GM12878 (cell line): ENCODE data around the gene ATP6V1A. TPM values are rescaled to one million over a fixed set of nuclear protein-coding genes. Genes with fewer than 3 reads are reported as not detected.

Experiments used
- ATAC-seq: fragments of 200-7000 bp; cut with Tn5 transposase; 3 replicates; pipeline ENCODE4 v1.9.1; 2020; ENCODE audit warnings: mild to moderate bottlenecking, moderate library complexity
- BruUV-seq: library from RNA; stranded (reverse); fragments of 400-500 nt; replicated peaks from 2 replicates; lab custom pipeline; 2021; lab: Mats Ljungman, UMichigan
- CTCF ChIA-PET: fragments of 300-600 bp; sonication (Branson Sonifier 250); formaldehyde crosslinking; extraction: SDS; loops from one replicate; lab custom pipeline; 2021; ENCODE audit warnings: inconsistent platforms; lab: Yijun Ruan, JAX
- POLR2A ChIA-PET: fragments of 350-600 bp; formaldehyde crosslinking; extraction: SDS; loops from one replicate; lab custom pipeline; 2021; ENCODE audit warnings: inconsistent platforms; lab: Charles Lee
- RAD21 ChIA-PET: fragments of 300-600 bp; sonication (Branson Sonifier 250); formaldehyde crosslinking; loops from one replicate; lab custom pipeline; 2023; ENCODE audit warnings: antibody characterized with exemption; ENCODE audit not compliant: unreplicated experiment; lab: Charles Lee
- SMC1A ChIA-PET: fragments of 300-600 bp; sonication (Branson Sonifier 250); formaldehyde crosslinking; loops from one replicate; lab custom pipeline; 2023; ENCODE audit not compliant: unreplicated experiment, uncharacterized antibody; lab: Charles Lee
- DNase-seq: peaks from one replicate; pipeline ENCODE4 v3.0.0-alpha.2; 2011; ENCODE audit warnings: low read depth, low spot score
- FAIRE-seq: peaks from 3 replicates; lab custom pipeline; 2011; peaks lifted over from hg19 to GRCh38; lab: Jason Lieb, UNC
- H2AFZ ChIP-seq: 2 replicates; pipeline ENCODE4 v1.6.0; 2011; ENCODE audit warnings: low read depth, low read length, control low read depth; ENCODE audit not compliant: control insufficient read depth
- H3K27ac ChIP-seq: 2 replicates; pipeline ENCODE4 v1.5.1; 2011; ENCODE audit warnings: control low read depth; ENCODE audit not compliant: control insufficient read depth, insufficient read depth
- H3K27me3 ChIP-seq, 2 experiments: replicated peaks in 1 of 2; 2 replicates each; pipeline versions ENCODE4 v1.6.0 to v1.6.1; 2011; ENCODE audit warnings: low read length in 1 of 2; ENCODE audit not compliant: control insufficient read depth in 2 of 2, insufficient read depth in 2 of 2
- H3K36me3 ChIP-seq, 2 experiments: 2 replicates each; pipeline ENCODE4 v1.5.1; 2011; ENCODE audit warnings: low read length in 1 of 2; ENCODE audit not compliant: control insufficient read depth in 2 of 2, insufficient read depth in 2 of 2
- H3K4me1 ChIP-seq: 2 replicates; pipeline ENCODE4 v1.6.1; 2011; ENCODE audit warnings: mild to moderate bottlenecking, low read length, moderate library complexity, mixed read lengths; ENCODE audit not compliant: control insufficient read depth, insufficient read depth
- H3K4me2 ChIP-seq: 2 replicates; pipeline ENCODE4 v1.6.0; 2011; ENCODE audit warnings: control low read depth; ENCODE audit not compliant: control insufficient read depth, insufficient read depth
- H3K4me3 ChIP-seq: fragments of 200-600 bp; sonication (generic); 2 replicates; pipeline ENCODE4 v1.5.1; 2016
- H3K79me2 ChIP-seq: 2 replicates; pipeline ENCODE4 v1.6.0; 2011; ENCODE audit warnings: low read length; ENCODE audit not compliant: control insufficient read depth, insufficient read depth
- H3K9ac ChIP-seq: 2 replicates; pipeline ENCODE4 v1.8.0; 2011; ENCODE audit warnings: low read length, control low read depth, mixed read lengths; ENCODE audit not compliant: control insufficient read depth, insufficient read depth
- H3K9me3 ChIP-seq: replicated peaks from 3 replicates; pipeline ENCODE4 v1.5.1; 2011; ENCODE audit warnings: mild to moderate bottlenecking, low read length; ENCODE audit not compliant: control insufficient read depth, insufficient read depth
- H4K20me1 ChIP-seq: 2 replicates; pipeline ENCODE4 v1.6.0; 2011; ENCODE audit not compliant: control insufficient read depth, insufficient read depth
- BACH1 ChIP-seq: fragments of 450-650 bp; IDR thresholded peaks from 2 replicates; pipeline ENCODE4 v1.6.1; 2017; ENCODE audit warnings: mild to moderate bottlenecking, borderline replicate concordance
- CBX5 ChIP-seq: sonication (generic); IDR thresholded peaks from 2 replicates; pipeline ENCODE4 v1.6.1; 2016; ENCODE audit warnings: low read depth, moderate library complexity, mild to moderate bottlenecking, inconsistent platforms
- MYB ChIP-seq: fragments of 150-350 bp; IDR thresholded peaks from 2 replicates; pipeline ENCODE4 v1.6.1; 2014; ENCODE audit warnings: mild to moderate bottlenecking, low read depth, low read length, borderline replicate concordance
- NR2C1 ChIP-seq: fragments of 450-650 bp; IDR thresholded peaks from 2 replicates; pipeline ENCODE4 v1.6.1; 2017; ENCODE audit warnings: antibody characterized with exemption, mild to moderate bottlenecking, moderate library complexity
- POLR2A ChIP-seq: IDR thresholded peaks from 2 replicates; pipeline ENCODE4 v1.6.1; 2011; ENCODE audit warnings: low read depth, mild to moderate bottlenecking, low read length
- SP1 ChIP-seq: IDR thresholded peaks from one replicate; pipeline ENCODE4 v1.6.1; 2011; ENCODE audit warnings: low read depth, low read length
- STAT1 ChIP-seq: fragments of 450-650 bp; conservative IDR thresholded peaks from 2 replicates; pipeline ENCODE4 v1.6.1; 2014; ENCODE audit warnings: antibody characterized with exemption, mild to moderate bottlenecking
- SUZ12 ChIP-seq: fragments of 200-600 bp; sonication (generic); IDR thresholded peaks from one replicate; pipeline ENCODE4 v1.6.1; 2018; ENCODE audit warnings: antibody characterized with exemption, mild to moderate bottlenecking; ENCODE audit not compliant: unreplicated experiment
- YY1 ChIP-seq: IDR thresholded peaks from 2 replicates; pipeline ENCODE4 v1.6.1; 2011; ENCODE audit warnings: low read depth, mild to moderate bottlenecking, low read length
- ZBED1 ChIP-seq: IDR thresholded peaks from 2 replicates; pipeline ENCODE4 v1.6.1; 2016; ENCODE audit warnings: borderline replicate concordance
- ZNF384 ChIP-seq: IDR thresholded peaks from 2 replicates; pipeline ENCODE4 v1.6.1; 2012; ENCODE audit warnings: low read depth, mild to moderate bottlenecking, low read length, improper control_type of control experiment, borderline replicate concordance
- WGBS: methylation state at CpG from one replicate; pipeline ENCODE4 v1.1.6; 2016; ENCODE audit warnings: low lambda C conversion rate; ENCODE audit not compliant: insufficient replicate concordance, insufficient coverage; ENCODE audit errors: missing lambda C conversion rate; 5-methylcytosine and 5-hydroxymethylcytosine counted together
- in situ Hi-C: fragments of 300-500 bp; cut with MboI; formaldehyde crosslinking; loops from 9 replicates; pipeline ENCODE4 v1.14.3; 2018; ENCODE audit warnings: mixed read lengths
- intact Hi-C: fragments of 100-400 bp; cut with micrococcal nuclease; formaldehyde crosslinking; loops from one replicate; pipeline ENCODE4 v1.14.2; 2022; ENCODE audit not compliant: unreplicated experiment
- polyA plus RNA-seq, 11 experiments: library from polyadenylated mRNA; depleted of rRNA in 4 of 11; unstranded in 6 of 11; stranded (reverse) in 5 of 11; fragments of >200 nt; fragmentation: Nextera tagmentation in 4 of 11; fragmentation: Illumina TruSeq in 1 of 11; extraction: Ambion mirVana in 4 of 11; extraction: Trizol in 1 of 11; gene quantifications; 1 replicate in 1 of 11; 2 replicates in 10 of 11; pipeline versions ENCODE4 v1.2.1 to v1.2.3, GENCODE V29; 2011 to 2016; ENCODE audit warnings: inconsistent platforms in 2 of 11, missing spikeins in 2 of 11, low read depth in 1 of 11
- total RNA-seq, 4 experiments: library from RNA; depleted of rRNA in 3 of 4; stranded (reverse); fragments of >200 nt in 3 of 4; fragmentation: Illumina TruSeq in 1 of 4; extraction: Trizol in 1 of 4; gene quantifications; 2 replicates each; pipeline versions ENCODE4 v1.2.1 to v1.2.3, GENCODE V29; 2013 to 2021
- TF ChIP-seq, protein P1 (sequence below): fragments of 450-650 bp; IDR thresholded peaks from 2 replicates; pipeline ENCODE4 v1.6.1; 2016; ENCODE audit warnings: mild to moderate bottlenecking

The ATP6V1A gene
- total and polyA plus RNA-seq, 10 of the 15 experiments (the other 5 are each of a cell fraction or from before 2014, with no cell fraction given), result 22.4 to 65.8 (median 47.7) TPM

DNA sequence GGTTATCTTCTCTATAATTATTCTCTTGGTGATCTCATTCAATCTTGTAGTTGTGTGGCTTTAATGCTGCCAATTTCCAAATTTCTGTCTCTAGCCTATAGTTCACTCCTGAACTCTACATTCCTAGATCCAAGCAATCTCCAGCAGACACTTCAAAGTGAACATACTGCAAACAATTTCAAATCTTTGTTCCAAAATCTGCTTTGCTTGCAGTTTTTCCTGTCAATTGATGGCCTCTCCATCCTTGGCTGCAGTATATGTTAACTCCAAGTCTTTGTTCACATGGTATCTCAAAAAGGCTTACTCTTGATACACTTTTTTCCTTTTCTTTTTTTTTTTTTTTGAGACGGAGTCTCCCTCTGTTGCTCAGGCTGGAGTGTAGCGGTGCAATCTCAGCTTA lies 18.2 kb upstream of the ATP6V1A start:
- RAD21 ChIA-PET, result no interaction called here
- no peak overlapping the region for H3K27ac ChIP-seq
- H3K4me3 ChIP-seq, result no peak overlapping the region
- no peak overlapping the region for H3K4me2 ChIP-seq
- SMC1A ChIA-PET, result interaction anchor here (0.9 to 2.9 kb wide), 3 partner anchors 10 to 60 kb away, joined by 3 to 9 read pairs (median 4); no protein-coding TSS in a partner anchor
- CTCF ChIA-PET, result interaction anchor here (0.6 to 2.4 kb wide), 4 partner anchors 8 to 110 kb away, joined by 4 to 14 read pairs (median 5); partner anchors contain the start of genes GRAMD1C and NAA50
- no peak for FAIRE-seq
- H3K27me3 ChIP-seq, result no peaks in the 10 kb centered on the region
- H3K9me3 ChIP-seq, result no peaks in the 10 kb centered on the region
- 100% methylated on average over 2 of the region's 2 CpGs for WGBS
- H3K79me2 ChIP-seq, result peaks cover 54% of the 10 kb centered on the region
- no TSS peak for BruUV-seq
- ATAC-seq, result no peak
- no peaks in the 10 kb centered on the region for H4K20me1 ChIP-seq
- intact Hi-C loops (no loop called here), in situ Hi-C loops (no loop called here)
- POLR2A ChIA-PET, result no interaction called here
- H3K36me3 ChIP-seq, result peaks cover 0 to 24% of the 10 kb centered on the region in 2 experiments; a peak in 3 of 4 replicates
- TF ChIP-seq STAT1 (no peak), ZNF384 (no peak), ZBED1 (no peak), BACH1 (no peak), POLR2A (no peak), CBX5 (no peak), YY1 (no peak), SP1 (no peak), NR2C1 (no peak), MYB (no peak), SUZ12 (no peak)
- TF ChIP-seq, protein P1, sequence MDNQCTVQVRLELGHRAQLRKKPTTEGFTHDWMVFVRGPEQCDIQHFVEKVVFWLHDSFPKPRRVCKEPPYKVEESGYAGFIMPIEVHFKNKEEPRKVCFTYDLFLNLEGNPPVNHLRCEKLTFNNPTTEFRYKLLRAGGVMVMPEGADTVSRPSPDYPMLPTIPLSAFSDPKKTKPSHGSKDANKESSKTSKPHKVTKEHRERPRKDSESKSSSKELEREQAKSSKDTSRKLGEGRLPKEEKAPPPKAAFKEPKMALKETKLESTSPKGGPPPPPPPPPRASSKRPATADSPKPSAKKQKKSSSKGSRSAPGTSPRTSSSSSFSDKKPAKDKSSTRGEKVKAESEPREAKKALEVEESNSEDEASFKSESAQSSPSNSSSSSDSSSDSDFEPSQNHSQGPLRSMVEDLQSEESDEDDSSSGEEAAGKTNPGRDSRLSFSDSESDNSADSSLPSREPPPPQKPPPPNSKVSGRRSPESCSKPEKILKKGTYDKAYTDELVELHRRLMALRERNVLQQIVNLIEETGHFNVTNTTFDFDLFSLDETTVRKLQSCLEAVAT, result no peak
- H3K9ac ChIP-seq, result no peak overlapping the region
- DNase-seq, result no peak
- no peak overlapping the region for H2AFZ ChIP-seq
- no peaks in the 10 kb centered on the region for H3K4me1 ChIP-seq
